ENCODE results near the gene ZNF462.

The ZNF462 gene

GRCh38 chr9:106864373-106865143 lies 1.6 kb downstream of the ZNF462 start:
- peak; percentile 53 for DNase-seq

GRCh38 chr9:106866243-106866642 lies 3.3 kb downstream of the ZNF462 start:
- DNase-seq: no peak

- no peak for DNase-seq
Observed at GRCh38 chr9:106867286-106867685, 4.3 kb downstream of the ZNF462 start.

GRCh38 chr9:106868087-106868486 lies 5.1 kb downstream of the ZNF462 start:
- DNase-seq: no peak

- no peak for DNase-seq
Observed at GRCh38 chr9:106868565-106868964, 5.6 kb downstream of the ZNF462 start.

- DNase-seq: no peak
Observed at GRCh38 chr9:106869028-106869427, 6.1 kb downstream of the ZNF462 start.

- no peak for DNase-seq
Observed at GRCh38 chr9:106869458-106869857, 6.5 kb downstream of the ZNF462 start.

GRCh38 chr9:106872641-106873040 lies 9.7 kb downstream of the ZNF462 start:
- DNase-seq: no peak

GRCh38 chr9:106874031-106874430 lies 11.1 kb downstream of the ZNF462 start:
- DNase-seq: no peak

- DNase-seq: no peak
Observed at GRCh38 chr9:106874652-106875051, 11.7 kb downstream of the ZNF462 start.

- DNase-seq: no peak
Observed at GRCh38 chr9:106875529-106875928, 12.6 kb downstream of the ZNF462 start.

GRCh38 chr9:106877345-106877744 lies 14.4 kb downstream of the ZNF462 start:
- no peak for DNase-seq

GRCh38 chr9:106878081-106878837 lies 15.3 kb downstream of the ZNF462 start:
- DNase-seq: no peak

GRCh38 chr9:106878934-106879333 lies 16.0 kb downstream of the ZNF462 start:
- no peak for DNase-seq

GRCh38 chr9:106879439-106879882 lies 16.5 kb downstream of the ZNF462 start:
- DNase-seq: no peak

GRCh38 chr9:106880081-106880480 lies 17.1 kb downstream of the ZNF462 start:
- DNase-seq: no peak

- DNase-seq: no peak
Observed at GRCh38 chr9:106880863-106881262, 17.9 kb downstream of the ZNF462 start.

- DNase-seq: no peak
Observed at GRCh38 chr9:106883030-106883429, 20.1 kb downstream of the ZNF462 start.

GRCh38 chr9:106883626-106884190 lies 20.7 kb downstream of the ZNF462 start:
- DNase-seq: no peak

GRCh38 chr9:106885451-106885850 lies 22.5 kb downstream of the ZNF462 start:
- DNase-seq: no peak

GRCh38 chr9:106886111-106887046 lies 23.4 kb downstream of the ZNF462 start:
- DNase-seq: no peak

GRCh38 chr9:106887066-106887465 lies 24.1 kb downstream of the ZNF462 start:
- DNase-seq: no peak

All from NCI-H1105 treated with DMSO at 0.1 percent for 48 hours (cell line).